Fibroblast of mammary gland (primary cell): ENCODE data around the gene CD180.

Experiments used
- DNase-seq: peaks from one replicate; pipeline ENCODE4 v3.0.0-alpha.2; 2010; ENCODE audit warnings: low read depth
- H3K4me3 ChIP-seq: 2 replicates; pipeline ENCODE4 v1.5.1; 2011; ENCODE audit warnings: low read depth, mild to moderate bottlenecking, low read length, moderate library complexity; ENCODE audit not compliant: control insufficient read depth
- TF ChIP-seq, protein P1 (sequence below): conservative IDR thresholded peaks from 2 replicates; pipeline ENCODE4 v1.5.1; 2011; ENCODE audit warnings: low read depth, low read length, inconsistent platforms; ENCODE audit not compliant: control insufficient read depth, insufficient read depth

CD180 gene

GRCh38 chr5:67149057-67149950, 47.3 kb downstream of the CD180 start:
- DNase-seq, result peak; percentile 25
- TF ChIP-seq, protein P1, sequence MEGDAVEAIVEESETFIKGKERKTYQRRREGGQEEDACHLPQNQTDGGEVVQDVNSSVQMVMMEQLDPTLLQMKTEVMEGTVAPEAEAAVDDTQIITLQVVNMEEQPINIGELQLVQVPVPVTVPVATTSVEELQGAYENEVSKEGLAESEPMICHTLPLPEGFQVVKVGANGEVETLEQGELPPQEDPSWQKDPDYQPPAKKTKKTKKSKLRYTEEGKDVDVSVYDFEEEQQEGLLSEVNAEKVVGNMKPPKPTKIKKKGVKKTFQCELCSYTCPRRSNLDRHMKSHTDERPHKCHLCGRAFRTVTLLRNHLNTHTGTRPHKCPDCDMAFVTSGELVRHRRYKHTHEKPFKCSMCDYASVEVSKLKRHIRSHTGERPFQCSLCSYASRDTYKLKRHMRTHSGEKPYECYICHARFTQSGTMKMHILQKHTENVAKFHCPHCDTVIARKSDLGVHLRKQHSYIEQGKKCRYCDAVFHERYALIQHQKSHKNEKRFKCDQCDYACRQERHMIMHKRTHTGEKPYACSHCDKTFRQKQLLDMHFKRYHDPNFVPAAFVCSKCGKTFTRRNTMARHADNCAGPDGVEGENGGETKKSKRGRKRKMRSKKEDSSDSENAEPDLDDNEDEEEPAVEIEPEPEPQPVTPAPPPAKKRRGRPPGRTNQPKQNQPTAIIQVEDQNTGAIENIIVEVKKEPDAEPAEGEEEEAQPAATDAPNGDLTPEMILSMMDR, result no peak
- H3K4me3 ChIP-seq, result peak overlapping the region; percentile 18

GRCh38 chr5:67147760-67148159, 48.8 kb downstream of the CD180 start:
- peak; percentile 70 for DNase-seq
- TF ChIP-seq, protein P1, result no peak
- no peak overlapping the region for H3K4me3 ChIP-seq

- TF ChIP-seq, protein P1, result no peak
- DNase-seq, result no peak
- H3K4me3 ChIP-seq, result no peak overlapping the region
These were observed 49.6 kb downstream of the CD180 start for GRCh38 chr5:67146981-67147380.

DNA sequence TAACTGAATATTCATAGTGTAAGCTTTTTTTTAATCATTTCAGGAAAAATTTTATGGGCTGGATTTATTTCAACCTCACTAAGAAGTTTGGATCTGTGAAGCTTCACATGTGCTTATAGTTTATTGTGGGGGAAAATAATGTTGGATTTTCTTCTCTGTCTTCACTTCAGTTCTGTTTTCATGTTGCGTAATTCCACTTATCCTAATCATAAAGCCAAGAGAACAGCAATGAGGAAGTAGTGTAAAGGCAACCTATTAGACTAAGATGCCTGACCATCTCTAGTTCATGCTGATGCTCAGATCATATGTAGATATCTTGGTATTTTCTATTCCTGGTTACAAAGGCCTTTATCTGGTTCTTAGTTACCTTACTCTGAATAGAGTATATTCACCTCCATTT, 50.0 kb downstream of the CD180 start:
- no peak overlapping the region for H3K4me3 ChIP-seq
- TF ChIP-seq, protein P1, result no peak
- DNase-seq, result peak; percentile 32

- H3K4me3 ChIP-seq, result no peak overlapping the region
- TF ChIP-seq, protein P1, result no peak
- DNase-seq, result no peak
These were observed 52.4 kb downstream of the CD180 start for GRCh38 chr5:67144183-67144639.

DNA sequence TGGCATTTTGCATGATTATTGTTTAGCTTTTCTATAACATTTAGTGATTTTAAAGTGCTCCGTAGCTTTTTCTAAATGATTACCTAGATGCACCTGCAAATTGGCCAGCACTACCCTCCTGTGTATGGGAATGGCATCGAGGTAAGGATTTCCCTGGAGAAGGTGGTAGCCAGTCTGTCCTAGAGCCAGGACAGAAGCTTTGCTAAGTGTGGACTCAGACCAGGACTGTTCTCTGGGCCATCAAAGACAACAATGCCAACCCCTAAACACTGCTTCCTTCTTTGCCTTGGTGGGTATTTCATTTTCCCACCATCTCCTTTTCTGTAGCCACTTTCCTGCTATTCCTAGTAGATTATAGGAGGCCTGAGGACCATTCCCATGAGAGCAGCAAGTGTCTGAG, 53.0 kb downstream of the CD180 start:
- DNase-seq, result no peak
- TF ChIP-seq, protein P1, result no peak
- no peak overlapping the region for H3K4me3 ChIP-seq
